Activated CD4-positive, CD25-positive, alpha-beta regulatory T cell treated with anti-CD3 and anti-CD28 coated beads, Interleukin-2, amount 50 U/mL, for 72 hours (primary cell): ENCODE measurements around the gene KIF19.
"Not testable (repeated sequence)": the region's sequence is repeated elsewhere in the genome, so short reads cannot be mapped to it uniquely, and the experiment has no call there.

Source experiments
- DNase-seq: peaks from one replicate; pipeline ENCODE4 v3.0.0; 2021

The KIF19 gene

DNA sequence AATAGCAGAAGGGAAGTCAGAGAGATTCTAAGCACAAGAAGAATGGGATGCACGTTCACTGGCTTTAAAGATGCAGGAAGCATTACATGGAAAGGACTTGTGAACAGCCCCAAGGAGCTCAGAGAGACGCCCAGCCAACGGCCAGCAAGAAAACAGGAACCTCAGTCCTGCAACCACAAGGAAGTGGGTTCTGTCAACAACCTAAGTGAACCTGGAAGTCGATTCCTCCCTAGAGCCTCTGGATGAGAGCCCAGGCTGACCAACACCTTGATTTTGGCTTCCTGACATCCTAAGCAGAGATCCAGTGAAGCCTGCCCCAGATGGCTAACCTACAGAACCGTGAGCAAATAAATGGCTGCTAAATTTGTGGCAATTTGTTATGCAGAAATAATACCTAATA lies 65.7 kb downstream of the KIF19 start:
- DNase-seq, result no peak

DNA sequence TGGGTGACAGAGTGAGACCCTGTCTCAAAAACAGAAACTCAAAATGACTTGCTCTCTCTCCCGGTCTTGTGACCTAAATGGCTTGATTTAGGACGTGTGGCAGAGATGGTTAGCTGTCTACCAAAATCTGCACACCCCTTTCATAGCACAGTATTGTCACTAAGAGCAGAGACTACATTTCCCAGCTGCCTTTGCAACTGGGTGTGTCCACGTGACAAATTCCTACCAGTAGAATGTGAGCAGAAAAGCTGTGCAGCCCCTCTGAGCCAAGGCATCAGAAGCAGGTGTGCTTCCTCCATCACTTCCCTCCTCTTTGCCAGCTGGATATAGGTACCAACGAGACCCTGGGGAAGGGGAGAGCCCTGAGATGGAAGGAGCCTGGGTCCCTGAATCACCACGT lies 66.8 kb downstream of the KIF19 start:
- DNase-seq, result no peak

DNA sequence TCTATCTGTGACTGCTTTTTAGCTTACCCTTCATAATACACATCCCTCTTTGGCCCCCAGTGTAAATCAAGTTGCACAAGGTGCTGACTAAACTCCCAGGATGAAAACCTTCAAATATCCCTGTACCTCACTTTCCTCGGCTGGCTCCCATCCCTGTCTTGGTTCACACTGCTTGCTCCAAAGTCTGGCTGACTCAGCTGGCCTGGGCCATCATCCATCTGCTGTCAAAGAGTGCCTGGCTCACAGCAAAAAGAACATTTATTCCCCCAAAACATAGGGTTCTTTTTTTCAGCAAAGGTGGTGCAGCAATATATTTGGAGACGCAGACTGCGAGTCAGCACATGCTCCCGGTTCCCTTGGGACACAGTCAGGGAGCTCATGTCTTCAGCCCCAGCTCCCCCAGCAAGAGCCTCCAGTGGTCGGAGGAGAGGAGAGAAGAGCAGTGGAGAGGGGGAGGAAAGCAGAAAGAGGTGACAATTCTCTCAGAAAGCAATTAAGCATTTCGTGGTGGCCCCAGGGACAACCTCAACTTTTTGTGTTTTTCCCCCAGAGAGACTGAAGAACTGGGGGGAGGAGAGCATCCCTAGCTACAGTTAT lies 67.4 kb downstream of the KIF19 start:
- DNase-seq, result no peak

DNA sequence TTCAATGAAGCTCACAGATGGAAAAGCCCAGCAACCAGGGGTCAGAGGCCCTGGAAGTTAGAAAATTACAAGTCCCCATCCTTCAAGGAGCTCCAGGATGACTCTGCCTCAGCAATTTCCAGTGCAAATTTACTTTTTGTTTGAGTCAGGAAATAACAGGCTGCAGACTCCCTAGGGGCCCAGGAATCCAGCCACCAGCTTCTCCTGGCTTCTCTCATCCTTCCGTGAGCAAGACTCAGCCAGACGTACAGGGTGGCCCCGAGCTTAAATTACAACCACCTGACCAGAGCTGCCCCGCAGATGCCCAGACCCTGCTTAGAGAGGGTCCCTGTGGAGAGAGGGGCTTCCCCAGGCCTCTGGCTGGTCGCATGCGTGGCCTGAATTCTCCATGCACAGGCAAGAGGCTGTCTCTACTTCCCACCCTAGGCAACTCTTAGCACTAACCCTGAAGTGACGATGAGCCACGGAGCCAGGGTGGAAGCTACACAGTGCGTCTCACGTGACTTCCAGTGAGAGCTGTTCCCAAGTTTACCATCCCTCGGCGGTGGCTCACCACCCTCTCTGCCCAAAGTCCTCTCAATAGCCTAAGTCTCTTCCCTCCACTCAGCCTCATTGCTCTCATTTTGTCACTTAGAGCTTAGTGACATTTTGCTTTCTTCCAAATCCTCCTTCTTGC lies 68.4 kb downstream of the KIF19 start:
- DNase-seq, result no peak

DNA sequence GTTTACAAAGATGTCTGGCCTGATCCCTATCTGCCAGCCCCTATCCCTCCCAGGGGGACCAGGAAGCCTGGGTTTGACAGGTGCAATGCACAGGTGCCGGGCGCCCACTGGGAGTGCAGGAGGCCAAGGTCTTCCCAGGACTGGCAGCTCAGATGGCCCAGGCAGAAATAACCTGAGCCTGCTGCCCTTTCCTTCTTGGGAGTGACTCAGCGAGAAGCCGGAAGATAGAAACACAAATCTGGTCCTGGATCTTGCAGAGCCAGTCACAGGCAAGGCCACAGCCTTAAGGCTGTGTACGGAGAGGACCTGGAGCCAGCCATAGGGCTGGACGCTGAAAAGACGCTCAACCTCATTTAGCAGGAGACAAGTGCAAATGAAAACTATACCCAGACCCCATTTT lies 69.0 kb downstream of the KIF19 start:
- DNase-seq, result no peak

DNA sequence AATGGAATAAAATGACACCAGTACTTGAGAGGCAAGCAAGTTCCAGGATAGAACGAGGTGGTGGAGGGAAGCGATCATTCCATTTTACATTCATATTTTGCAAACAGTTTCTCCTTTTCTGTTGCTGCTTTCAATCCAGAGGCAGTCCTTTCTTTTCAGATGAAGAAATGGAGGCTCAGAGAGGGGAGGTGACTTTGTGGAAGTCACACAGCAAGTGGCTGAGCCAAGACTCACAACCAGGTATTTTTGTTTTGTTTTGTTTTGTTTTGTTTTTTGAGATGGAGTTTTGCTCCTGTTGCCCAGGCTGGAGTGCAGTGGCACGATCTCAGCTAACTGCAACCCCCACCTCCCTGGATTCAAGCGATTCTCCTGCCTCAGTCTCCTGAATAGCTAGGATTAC lies 70.5 kb downstream of the KIF19 start:
- DNase-seq, result no peak

DNA sequence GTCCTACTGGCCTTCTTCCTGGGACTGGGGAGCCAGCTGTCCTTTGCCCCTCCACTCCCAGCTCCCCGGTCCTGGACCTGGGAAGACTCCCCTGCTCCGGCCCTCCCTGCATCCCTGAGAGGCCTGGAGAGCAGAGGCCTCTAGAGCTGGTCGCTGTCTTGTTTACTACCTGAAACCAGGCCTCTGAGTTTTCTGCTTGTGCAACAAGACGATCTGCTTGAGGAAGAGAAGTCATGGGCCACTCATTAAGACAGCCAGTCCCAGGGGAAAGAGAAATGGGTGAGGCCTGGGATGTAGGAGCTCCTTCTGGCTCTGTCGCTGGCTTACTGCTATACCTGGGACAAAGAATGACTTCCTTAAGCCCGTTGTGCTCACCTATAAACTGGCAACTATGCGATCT lies 76.0 kb downstream of the KIF19 start:
- DNase-seq, result no peak

DNA sequence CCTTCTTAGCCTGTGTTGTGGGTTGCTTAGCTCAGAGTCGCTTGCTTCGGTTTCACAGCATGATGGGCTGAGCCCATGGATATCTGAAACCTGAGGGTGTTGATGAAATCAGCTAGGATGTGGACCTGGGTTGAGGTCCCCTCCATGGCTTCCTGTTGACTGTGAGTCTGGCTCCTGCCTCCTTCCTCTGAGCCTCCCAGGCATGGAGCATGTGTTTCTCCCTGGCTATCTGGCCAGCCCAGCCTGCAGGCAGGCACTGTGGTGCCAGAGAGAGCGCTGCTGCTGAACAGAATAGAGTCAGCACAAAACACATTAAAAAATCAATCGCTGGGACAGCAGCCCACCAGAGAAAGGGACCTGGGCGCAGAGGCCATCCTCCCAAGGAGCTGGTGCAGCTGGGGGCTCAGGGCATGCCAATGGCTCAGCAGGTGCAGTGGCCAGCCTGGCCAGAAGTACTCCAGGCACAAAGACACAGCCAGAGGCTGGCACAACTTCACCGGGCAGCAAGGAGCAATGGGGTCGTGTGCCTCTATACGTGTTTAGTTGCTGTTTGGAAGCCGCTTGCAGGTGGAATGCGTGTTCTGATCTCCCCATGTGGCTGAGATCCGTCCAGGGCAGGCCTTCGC lies 77.6 kb downstream of the KIF19 start:
- no peak for DNase-seq

DNA sequence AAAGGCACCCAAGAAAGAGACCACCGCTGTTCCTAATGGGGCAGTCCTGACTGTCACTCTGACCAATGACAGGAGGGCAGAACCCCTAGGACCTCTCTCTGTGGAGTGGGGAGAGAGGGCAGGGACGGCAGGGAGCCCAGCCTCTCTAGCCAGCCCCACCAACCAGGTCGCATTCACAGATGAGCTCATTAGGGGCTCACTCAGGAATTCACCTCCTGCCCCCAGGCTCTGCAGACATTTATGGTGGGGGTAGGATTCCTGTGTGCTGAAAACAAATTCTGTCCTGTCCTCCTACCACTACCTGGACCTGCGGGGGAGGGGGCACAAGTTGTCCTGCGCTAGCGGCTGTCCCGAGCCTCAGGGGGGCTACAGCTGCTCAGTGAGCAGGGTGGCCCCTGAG lies 78.2 kb downstream of the KIF19 start:
- DNase-seq, result no peak

DNA sequence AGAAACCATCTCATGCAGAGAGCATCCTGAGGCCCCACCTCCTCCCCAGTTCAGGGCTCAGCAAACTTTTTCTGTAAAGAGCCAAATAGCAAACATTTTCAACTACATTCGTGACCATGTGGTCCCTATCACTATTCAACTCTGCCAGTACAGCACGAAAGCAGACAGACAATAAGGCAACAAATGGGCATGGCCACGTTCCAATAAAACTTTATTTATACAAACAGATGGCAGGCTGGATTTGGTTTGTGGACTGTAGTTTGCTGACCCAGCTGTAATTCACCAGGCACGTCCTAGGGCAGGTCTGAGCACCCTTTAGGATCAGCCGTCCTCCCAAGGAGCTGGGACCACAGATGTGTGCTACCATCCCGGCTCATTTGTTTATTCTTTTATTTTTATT lies 78.8 kb downstream of the KIF19 start:
- DNase-seq, result no peak

DNA sequence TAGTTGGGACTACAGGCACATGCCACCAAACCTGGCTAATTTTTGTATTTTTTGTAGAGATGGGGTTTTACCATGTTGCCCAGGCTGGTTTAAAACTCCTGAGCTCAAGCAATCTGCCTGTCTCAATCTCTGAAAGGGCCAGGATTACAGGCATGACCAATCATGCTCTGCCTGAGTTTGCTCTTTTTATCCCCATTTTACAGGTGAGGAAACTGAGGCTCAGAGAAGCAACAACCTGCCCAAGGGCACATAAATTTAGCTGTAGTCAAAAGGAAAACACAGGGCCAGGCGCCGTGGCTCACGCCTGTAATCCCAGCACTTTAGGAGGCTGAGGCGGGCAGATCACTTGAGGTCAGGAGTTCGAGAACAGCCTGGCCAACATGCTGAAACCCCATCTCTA lies 79.3 kb downstream of the KIF19 start:
- not testable (repeated sequence) for DNase-seq
